MG63 (cell line): ENCODE measurements around the gene C13orf46. TPM values are rescaled to one million over a fixed set of nuclear protein-coding genes. Genes with fewer than 3 reads are reported as not detected.

Source experiments
- DNase-seq: peaks from one replicate; pipeline ENCODE4 v3.0.0-alpha.2; 2020
- H3K27me3 ChIP-seq: fragments of 250-450 bp; sonication (Bioruptor Pico); 2 replicates; pipeline ENCODE4 v1.5.1; 2020; ENCODE audit warnings: mild to moderate bottlenecking, moderate library complexity
- H3K36me3 ChIP-seq: fragments of 250-450 bp; sonication (Bioruptor Pico); 2 replicates; pipeline ENCODE4 v1.5.1; 2020; ENCODE audit warnings: mild to moderate bottlenecking, moderate library complexity
- H3K4me3 ChIP-seq: fragments of 250-450 bp; sonication (Bioruptor Pico); 2 replicates; pipeline ENCODE4 v1.5.1; 2020; ENCODE audit warnings: mild to moderate bottlenecking, moderate library complexity
- H3K9me3 ChIP-seq: fragments of 250-450 bp; sonication (Bioruptor Pico); 2 replicates; pipeline ENCODE4 v1.5.1; 2020; ENCODE audit warnings: mild to moderate bottlenecking, moderate library complexity
- total RNA-seq: library from RNA; depleted of rRNA; stranded (reverse); fragments of >200 nt; shearing (Covaris generic); gene quantifications from 2 replicates; pipeline ENCODE4 v1.2.3, GENCODE V29; 2014; ENCODE audit warnings: low replicate concordance

C13orf46 gene
- total RNA-seq, 1 experiment from 2014 or later, result not detected

DNA sequence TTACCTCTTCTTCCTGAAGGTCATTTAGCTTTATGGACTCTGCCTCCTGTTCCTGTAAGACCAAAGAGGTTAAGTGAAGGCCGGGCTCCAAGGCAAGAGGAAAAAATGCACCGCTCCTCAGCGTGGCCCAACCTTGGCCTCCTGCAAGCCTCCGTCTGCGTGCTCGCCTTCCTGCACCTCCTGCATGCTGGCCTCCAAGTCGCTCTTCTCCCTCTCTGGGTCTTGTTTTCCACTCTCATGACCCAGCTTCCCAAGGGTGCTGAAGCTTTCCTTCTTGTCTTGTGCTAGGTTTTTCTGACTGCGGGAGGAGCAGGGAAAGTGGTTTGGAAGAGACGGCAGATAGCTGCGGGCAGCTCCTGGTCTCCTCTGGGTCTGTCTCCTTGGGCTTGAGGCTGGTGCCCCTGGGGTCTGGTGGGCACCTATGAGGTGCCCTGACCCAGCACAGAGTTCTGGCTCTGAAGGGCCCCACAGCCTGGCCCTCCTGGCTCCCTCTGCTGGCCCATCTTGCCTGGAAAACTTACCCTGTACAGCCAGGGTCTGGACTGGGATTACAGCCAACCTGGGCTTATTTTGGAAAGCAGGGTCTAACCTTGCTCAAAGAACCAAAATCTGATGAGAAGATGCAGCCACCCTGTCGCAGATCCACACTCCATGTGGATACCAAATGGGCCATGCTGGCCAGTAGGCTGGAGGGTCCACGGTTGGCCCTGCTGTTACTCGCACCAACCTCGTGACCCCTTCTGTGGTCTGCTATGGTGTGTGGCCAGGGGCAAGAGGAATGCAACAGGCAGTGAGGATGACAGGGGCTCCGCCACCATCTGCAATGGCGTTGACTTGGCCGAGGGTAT, 5.2 kb downstream of the C13orf46 start:
- no peaks in the 10 kb centered on the region for H3K9me3 ChIP-seq
- DNase-seq, result no peak
- H3K36me3 ChIP-seq, result peaks cover 17% of the 10 kb centered on the region
- H3K27me3 ChIP-seq, result no peaks in the 10 kb centered on the region
- no peak overlapping the region for H3K4me3 ChIP-seq

- DNase-seq, result no peak
These were observed 6.0 kb downstream of the C13orf46 start for GRCh38 chr13:113967729-113968462.

GRCh38 chr13:113967206-113967720, 6.6 kb downstream of the C13orf46 start:
- no peaks in the 10 kb centered on the region for H3K27me3 ChIP-seq
- no peak overlapping the region for H3K4me3 ChIP-seq
- peaks cover 17% of the 10 kb centered on the region for H3K36me3 ChIP-seq
- H3K9me3 ChIP-seq, result no peaks in the 10 kb centered on the region
- no peak for DNase-seq

More at GRCh38 chr13:113967729-113968462, 6.0 kb downstream of the C13orf46 start:
- Histone ChIP-seq H3K9me3 (no peaks in the 10 kb centered on the region), H3K4me3 (no peak overlapping the region), H3K27me3 (no peaks in the 10 kb centered on the region), H3K36me3 (peaks cover 17% of the 10 kb centered on the region)

DNA sequence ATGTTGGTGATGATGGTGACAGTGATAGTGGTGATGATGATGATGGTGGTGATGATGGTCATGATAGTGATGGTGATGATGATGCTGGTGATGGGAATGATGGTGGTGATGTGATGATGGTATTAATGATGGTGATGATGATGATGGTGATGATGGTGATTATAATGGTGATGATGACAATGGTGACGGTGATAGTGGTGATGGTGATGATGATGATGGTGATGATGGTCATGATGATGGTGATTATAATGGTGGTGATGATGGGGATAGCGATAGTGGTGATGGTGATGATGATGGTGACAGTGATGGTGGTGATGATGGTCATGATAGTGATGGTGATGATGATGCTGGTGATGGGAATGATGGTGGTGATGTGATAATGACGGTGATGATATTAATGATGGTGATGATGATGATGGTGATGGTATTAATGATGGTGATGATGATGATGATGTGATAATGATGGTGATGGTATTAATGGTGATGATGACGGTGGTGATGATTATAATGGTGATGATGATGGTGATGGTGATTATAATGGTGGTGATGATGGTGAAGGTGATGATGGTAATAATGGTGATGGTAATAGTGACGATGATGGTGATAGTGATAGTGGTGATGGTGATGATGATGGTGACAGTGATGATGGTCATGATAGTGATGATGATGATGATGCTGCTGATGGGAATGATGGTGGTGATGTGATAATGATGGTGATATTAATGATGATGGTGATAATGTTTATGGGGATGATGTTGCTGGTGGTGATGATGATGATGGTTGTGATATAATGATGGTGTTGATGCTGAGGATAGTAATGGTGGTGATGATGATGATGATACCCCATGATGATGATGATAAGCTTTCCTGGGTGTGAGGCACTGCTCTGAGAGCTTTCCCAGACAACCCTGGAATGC, 7.7 kb downstream of the C13orf46 start:
- DNase-seq, result no peak
- H3K9me3 ChIP-seq, result no peaks in the 10 kb centered on the region
- no peak overlapping the region for H3K4me3 ChIP-seq
- H3K27me3 ChIP-seq, result no peaks in the 10 kb centered on the region
- peaks cover 13% of the 10 kb centered on the region for H3K36me3 ChIP-seq

DNA sequence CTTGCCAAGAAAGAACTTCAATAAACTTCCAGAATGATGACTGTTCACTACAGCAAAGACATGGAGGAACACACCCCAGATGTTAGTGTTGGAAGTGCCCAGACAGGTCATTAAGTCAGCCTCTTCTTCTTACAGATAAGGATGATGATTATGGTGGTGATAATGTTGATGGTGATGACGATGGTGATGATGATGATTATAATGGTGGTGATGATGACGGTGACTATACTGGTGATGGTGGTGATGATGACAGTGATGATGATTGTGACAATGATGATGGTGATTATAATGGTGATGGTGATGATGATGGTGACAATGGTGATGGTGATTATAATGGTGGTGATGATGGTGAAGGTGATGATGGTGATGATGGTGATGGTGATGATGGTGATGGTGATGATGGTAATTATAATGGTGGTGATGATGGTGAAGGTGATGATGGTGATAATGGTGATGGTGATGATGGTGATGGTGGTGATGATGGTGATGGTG, 8.4 kb downstream of the C13orf46 start:
- H3K36me3 ChIP-seq, result peaks cover 13% of the 10 kb centered on the region
- H3K4me3 ChIP-seq, result no peak overlapping the region
- H3K27me3 ChIP-seq, result no peaks in the 10 kb centered on the region
- peaks cover 5% of the 10 kb centered on the region; the same call in 1 of the 2 replicates for H3K9me3 ChIP-seq
- no peak for DNase-seq

DNA sequence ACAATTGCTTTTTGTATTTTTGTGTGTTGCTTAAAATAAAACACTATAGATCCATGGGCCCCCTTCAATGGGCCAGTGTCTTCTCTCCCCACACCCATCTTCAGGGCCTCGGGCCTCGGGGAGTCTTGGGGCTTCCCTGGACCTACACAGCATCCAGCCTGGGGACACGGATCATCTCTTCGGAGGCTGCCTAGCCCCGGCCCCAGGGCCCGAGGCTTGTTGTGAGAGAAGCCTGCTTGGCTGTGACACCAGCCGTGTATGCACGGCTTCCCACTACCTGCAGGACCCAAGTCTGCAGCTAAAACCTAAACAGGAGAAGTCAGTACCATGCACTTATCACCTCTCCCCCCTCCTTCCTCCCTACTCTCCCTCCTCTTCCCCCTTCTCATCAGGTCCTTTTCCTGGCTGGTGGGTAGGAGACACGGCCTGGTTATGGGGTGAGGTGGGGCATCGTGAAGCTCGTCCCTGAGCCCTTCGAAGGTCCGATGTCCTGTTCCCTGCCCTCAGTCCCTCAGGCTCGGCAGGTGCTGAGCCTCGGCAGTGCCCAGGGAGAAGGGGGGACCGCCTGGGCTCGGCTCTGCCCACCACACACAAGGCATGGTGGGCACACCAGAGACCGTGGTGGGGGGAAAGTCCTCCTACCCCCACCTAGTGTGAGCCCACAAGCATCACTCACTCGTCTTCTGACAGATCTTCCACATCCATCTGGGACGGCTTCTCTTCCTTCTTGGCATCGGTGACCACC, 9.5 kb downstream of the C13orf46 start:
- H3K27me3 ChIP-seq, result no peaks in the 10 kb centered on the region
- peaks cover 14% of the 10 kb centered on the region for H3K36me3 ChIP-seq
- DNase-seq, result no peak

DNA sequence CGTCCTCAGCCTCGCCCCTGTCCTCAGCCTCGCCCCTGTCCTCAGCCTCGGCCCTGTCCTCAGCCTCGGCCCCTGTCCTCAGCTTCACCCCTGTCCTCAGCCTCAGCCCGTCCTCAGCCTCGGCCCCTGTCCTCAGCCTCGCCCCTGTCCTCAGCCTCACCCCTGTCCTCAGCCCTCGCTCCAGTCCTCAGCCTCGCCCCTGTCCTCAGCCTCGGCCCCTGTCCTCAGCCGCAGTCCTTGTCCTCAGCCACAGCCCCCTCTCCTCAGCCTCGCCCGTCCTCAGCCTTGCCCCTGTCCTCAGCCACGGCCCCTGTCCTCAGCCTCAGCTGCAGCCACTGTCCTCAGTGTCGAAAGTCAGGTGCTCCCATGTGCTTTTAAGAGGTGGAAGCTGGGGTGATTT, 10.5 kb downstream of the C13orf46 start:
- Histone ChIP-seq H3K9me3 (peaks cover 17% of the 10 kb centered on the region), H3K27me3 (no peaks in the 10 kb centered on the region), H3K4me3 (no peak overlapping the region), H3K36me3 (peaks cover 17% of the 10 kb centered on the region)
- DNase-seq, result no peak

More for the DNA sequence above, 9.5 kb downstream of the C13orf46 start:
- Histone ChIP-seq H3K9me3 (peaks cover 12% of the 10 kb centered on the region), H3K4me3 (no peak overlapping the region)

GRCh38 chr13:113962975-113963374, 10.9 kb downstream of the C13orf46 start:
- Histone ChIP-seq H3K4me3 (no peak overlapping the region), H3K27me3 (no peaks in the 10 kb centered on the region), H3K36me3 (peaks cover 17% of the 10 kb centered on the region), H3K9me3 (peaks cover 17% of the 10 kb centered on the region)
- no peak for DNase-seq

GRCh38 chr13:113962386-113962785, 11.5 kb downstream of the C13orf46 start:
- Histone ChIP-seq H3K27me3 (no peaks in the 10 kb centered on the region), H3K9me3 (peaks cover 17% of the 10 kb centered on the region), H3K36me3 (peaks cover 15% of the 10 kb centered on the region), H3K4me3 (no peak overlapping the region)
- no peak for DNase-seq

- no peak for DNase-seq
- H3K4me3 ChIP-seq, result no peak overlapping the region
- peaks cover 17% of the 10 kb centered on the region for H3K9me3 ChIP-seq
- no peaks in the 10 kb centered on the region for H3K27me3 ChIP-seq
- H3K36me3 ChIP-seq, result peaks cover 3% of the 10 kb centered on the region
These were observed 13.5 kb downstream of the C13orf46 start for GRCh38 chr13:113960276-113960948.

- peaks cover 17% of the 10 kb centered on the region for H3K9me3 ChIP-seq
- no peak for DNase-seq
- no peak overlapping the region for H3K4me3 ChIP-seq
- no peaks in the 10 kb centered on the region for H3K27me3 ChIP-seq
- peaks cover 3% of the 10 kb centered on the region for H3K36me3 ChIP-seq
These were observed 14.7 kb downstream of the C13orf46 start for GRCh38 chr13:113959198-113959597.

DNA sequence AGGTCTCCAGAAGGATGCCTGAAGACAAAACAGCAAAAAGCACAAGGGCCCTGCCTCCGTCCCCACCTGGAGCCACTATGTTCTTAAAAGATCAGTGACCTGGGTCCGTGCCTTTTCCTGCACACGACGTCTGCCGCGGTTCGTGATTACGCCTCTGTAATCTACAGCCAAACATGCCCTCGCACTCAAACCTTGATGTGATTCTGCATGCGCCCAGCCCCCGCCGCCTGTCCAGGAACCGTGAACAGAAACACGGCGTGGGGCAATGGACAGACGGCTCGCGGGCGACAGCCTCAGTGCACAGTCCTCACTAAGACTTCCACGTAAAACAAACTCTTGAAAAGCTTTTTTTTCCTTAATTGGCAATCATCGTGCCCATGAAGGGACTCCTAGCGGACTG, 15.5 kb downstream of the C13orf46 start:
- Histone ChIP-seq H3K36me3 (peaks cover 3% of the 10 kb centered on the region), H3K9me3 (peaks cover 17% of the 10 kb centered on the region), H3K4me3 (no peak overlapping the region), H3K27me3 (no peaks in the 10 kb centered on the region)
- DNase-seq, result no peak

- H3K27me3 ChIP-seq, result no peaks in the 10 kb centered on the region
- peaks cover 3% of the 10 kb centered on the region for H3K36me3 ChIP-seq
- no peak for DNase-seq
- H3K9me3 ChIP-seq, result peaks cover 17% of the 10 kb centered on the region
- H3K4me3 ChIP-seq, result no peak overlapping the region
These were observed 17.3 kb downstream of the C13orf46 start for GRCh38 chr13:113956571-113956970.

DNA sequence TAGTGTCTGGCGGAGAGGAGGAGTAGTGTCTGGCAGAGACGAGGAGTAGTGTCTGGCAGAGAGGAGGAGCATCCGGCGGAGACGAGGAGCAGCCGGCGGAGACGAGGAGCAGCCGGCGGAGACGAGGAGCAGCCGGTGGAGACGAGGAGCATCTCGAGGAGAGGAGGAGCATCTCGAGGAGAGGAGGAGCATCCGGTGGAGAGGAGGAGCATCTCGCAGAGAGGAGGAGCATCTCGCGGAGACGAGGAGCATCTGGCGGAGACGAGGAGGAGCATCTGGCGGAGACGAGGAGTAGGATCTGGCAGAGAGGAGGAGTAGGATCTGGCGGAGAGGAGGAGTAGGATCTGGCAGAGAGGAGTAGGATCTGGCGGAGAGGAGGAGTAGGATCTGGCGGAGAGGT, 18.2 kb downstream of the C13orf46 start:
- peaks cover 3% of the 10 kb centered on the region; the same call in 1 of the 2 replicates for H3K36me3 ChIP-seq
- DNase-seq, result no peak
- no peaks in the 10 kb centered on the region for H3K27me3 ChIP-seq
- H3K9me3 ChIP-seq, result peaks cover 14% of the 10 kb centered on the region
- no peak overlapping the region for H3K4me3 ChIP-seq

GRCh38 chr13:113955235-113955634, 18.6 kb downstream of the C13orf46 start:
- no peaks in the 10 kb centered on the region for H3K27me3 ChIP-seq
- no peak overlapping the region for H3K4me3 ChIP-seq
- peaks cover 3% of the 10 kb centered on the region; the same call in 1 of the 2 replicates for H3K36me3 ChIP-seq
- peaks cover 9% of the 10 kb centered on the region for H3K9me3 ChIP-seq
- no peak for DNase-seq
